SKM-1 (cell line): ENCODE results near the gene PTPA.
"Not testable (repeated sequence)": the region's sequence is repeated elsewhere in the genome, so short reads cannot be mapped to it uniquely, and the experiment has no call there.

ENCODE experiments used
- DNase-seq: peaks from one replicate; lab custom pipeline; 2025; ENCODE audit not compliant: unreplicated experiment; lab: John Stamatoyannopoulos, UW

PTPA gene

DNA sequence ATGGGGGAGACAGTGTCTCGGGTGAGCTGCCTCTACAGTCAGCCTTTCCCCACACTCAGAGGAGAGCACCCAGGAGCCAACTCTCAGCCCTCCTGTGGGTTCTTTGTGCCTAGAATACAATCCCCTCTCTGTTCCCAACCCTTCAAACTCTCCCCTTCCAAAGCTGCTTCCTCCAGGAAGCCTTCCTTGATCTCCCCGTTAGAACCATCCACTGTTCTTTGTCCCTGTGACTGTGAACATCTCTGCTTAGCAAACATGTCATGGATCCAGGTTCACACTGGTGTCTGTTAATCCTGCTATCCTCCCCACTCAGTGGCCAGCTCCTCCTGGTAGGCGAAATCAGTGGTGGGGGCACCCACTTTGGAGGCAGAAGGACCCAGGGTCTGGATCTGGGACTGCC, 83.0 kb downstream of the PTPA start:
- DNase-seq: no peak

DNA sequence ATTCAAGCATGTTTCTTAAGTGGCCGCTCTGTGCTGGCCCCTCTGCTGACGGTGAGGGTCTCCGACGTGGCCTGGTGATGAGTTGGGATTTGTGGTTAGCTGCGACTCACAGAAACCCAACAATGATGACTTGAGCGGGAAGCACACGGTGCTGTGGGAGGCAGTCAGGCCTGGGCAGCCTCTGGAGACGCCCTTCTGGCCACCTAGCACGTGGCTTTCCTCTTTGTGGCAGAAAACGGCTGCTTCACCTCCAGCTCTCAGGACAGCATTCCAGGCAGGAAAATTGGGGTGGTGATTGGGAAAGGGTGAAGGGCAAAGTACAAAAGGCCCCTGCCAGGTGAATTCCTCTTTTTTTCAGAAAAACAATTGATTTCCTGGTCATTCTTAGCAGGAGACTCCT, 84.4 kb downstream of the PTPA start:
- DNase-seq: no peak

DNA sequence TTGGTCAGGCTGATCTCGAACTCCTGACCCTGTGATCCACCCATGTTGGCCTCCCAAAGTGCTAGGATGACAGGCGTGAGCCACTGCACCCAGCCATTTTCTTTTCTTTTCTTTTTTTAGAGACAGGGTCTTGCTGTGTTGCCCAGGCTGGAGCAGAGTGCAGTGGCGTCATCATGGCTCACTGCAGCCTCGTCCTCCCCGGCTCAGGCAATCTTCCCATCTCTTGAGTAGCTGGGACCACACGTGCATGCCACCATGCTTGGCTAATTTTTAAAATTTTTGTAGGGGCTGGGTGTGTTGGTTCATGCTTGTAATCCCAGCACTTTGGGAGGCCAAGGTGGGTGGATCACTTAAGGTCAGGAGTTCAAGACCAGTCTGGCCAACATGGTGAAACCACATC, 85.8 kb downstream of the PTPA start:
- not testable (repeated sequence) for DNase-seq

DNA sequence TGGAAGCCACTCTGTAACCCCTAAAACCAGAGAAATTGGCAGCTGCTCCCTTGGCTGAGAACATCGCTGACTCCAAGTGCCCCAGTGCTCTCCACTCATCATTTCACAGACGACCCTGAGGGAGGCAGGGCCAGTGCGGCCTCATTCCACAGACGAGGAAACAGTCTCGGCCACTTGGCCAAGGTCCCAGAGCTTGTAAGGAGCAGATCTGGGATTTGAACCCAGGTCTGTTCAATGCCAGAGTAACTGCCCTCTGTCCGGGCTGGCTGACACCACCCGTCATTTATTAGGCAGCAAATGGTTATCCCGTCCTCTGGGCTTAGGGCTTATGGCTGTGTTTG, 86.7 kb downstream of the PTPA start:
- no peak for DNase-seq
